Measurements from ENCODE around the gene TMEM114. TPM values are rescaled to one million over a fixed set of nuclear protein-coding genes. Genes with fewer than 3 reads are reported as not detected.

The TMEM114 gene
- total RNA-seq, 1 experiment from 2014 or later = not detected

GRCh38 chr16:8611886-8612600, 21.7 kb upstream of the TMEM114 start:
- TF ChIP-seq, protein P1, sequence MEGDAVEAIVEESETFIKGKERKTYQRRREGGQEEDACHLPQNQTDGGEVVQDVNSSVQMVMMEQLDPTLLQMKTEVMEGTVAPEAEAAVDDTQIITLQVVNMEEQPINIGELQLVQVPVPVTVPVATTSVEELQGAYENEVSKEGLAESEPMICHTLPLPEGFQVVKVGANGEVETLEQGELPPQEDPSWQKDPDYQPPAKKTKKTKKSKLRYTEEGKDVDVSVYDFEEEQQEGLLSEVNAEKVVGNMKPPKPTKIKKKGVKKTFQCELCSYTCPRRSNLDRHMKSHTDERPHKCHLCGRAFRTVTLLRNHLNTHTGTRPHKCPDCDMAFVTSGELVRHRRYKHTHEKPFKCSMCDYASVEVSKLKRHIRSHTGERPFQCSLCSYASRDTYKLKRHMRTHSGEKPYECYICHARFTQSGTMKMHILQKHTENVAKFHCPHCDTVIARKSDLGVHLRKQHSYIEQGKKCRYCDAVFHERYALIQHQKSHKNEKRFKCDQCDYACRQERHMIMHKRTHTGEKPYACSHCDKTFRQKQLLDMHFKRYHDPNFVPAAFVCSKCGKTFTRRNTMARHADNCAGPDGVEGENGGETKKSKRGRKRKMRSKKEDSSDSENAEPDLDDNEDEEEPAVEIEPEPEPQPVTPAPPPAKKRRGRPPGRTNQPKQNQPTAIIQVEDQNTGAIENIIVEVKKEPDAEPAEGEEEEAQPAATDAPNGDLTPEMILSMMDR (conservative IDR thresholded peaks at IDR 0.05) = no peak
- no peak for TF ChIP-seq EZH2 (IDR thresholded peaks at IDR 0.05; ENCODE audit: low read depth)
- DNase-seq = no peak
- no peaks in the 10 kb centered on the region for H3K9me2 ChIP-seq (ENCODE audit: insufficient read depth)
- H3K36me3 ChIP-seq (ENCODE audit: low read depth) = no peaks in the 10 kb centered on the region
- CTCF ChIA-PET = no interaction called here
- no peaks in the 10 kb centered on the region for H3F3A ChIP-seq (ENCODE audit: insufficient read depth, low read depth)
- no peak overlapping the region for H2AFZ ChIP-seq
- no peaks in the 10 kb centered on the region for H4K20me1 ChIP-seq (ENCODE audit: insufficient read depth)
- H3K27me3 ChIP-seq (ENCODE audit: insufficient read depth, low read depth) = peaks cover 75% of the 10 kb centered on the region
- no peak overlapping the region for H3K4me2 ChIP-seq
- BruUV-seq (replicated peaks) = no TSS peak
- H3K27ac ChIP-seq = no peak overlapping the region
- H3K79me2 ChIP-seq (ENCODE audit: low read depth) = no peaks in the 10 kb centered on the region
- no peaks in the 10 kb centered on the region for H3K9me3 ChIP-seq (ENCODE audit: insufficient read depth, low read depth)
- no peaks in the 10 kb centered on the region for H3K4me1 ChIP-seq (replicated peaks; ENCODE audit: insufficient read depth)
- intact Hi-C loops (cut with micrococcal nuclease; ENCODE audit: unreplicated experiment) = no loop called here
- POLR2A ChIA-PET (ENCODE audit: unreplicated experiment) = no interaction called here
- no peak overlapping the region for H3K4me3 ChIP-seq

DNA sequence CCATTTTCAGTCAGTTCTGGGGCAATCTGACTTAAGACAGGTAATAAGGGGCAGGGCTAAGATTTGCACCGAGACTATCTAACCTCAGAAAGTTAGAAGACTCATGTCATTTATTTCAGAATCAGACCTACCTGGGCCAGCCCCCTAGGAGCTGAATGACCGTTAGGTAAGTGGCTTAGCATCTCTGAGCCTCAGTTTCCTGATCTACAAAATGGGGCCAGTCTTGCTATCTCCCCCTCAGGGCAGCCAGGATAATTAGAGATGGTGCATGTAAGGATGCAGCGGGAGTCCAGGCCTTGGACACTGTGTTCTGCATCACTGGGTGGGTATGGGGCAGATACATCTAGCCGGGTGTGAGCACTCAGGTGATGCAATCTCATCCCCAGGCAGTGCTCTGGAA, 20.8 kb upstream of the TMEM114 start:
- no TSS peak for BruUV-seq (replicated peaks)
- no peaks in the 10 kb centered on the region for H3K4me1 ChIP-seq (replicated peaks; ENCODE audit: insufficient read depth)
- intact Hi-C loops (cut with micrococcal nuclease; ENCODE audit: unreplicated experiment) = no loop called here
- CTCF ChIA-PET = no interaction called here
- peaks cover 81% of the 10 kb centered on the region for H3K27me3 ChIP-seq (ENCODE audit: insufficient read depth, low read depth)
- H3K79me2 ChIP-seq (ENCODE audit: low read depth) = no peaks in the 10 kb centered on the region
- TF ChIP-seq, protein P1 (conservative IDR thresholded peaks at IDR 0.05) = no peak
- no peak for TF ChIP-seq EZH2 (IDR thresholded peaks at IDR 0.05; ENCODE audit: low read depth)
- H3K4me3 ChIP-seq = no peak overlapping the region
- H2AFZ ChIP-seq = no peak overlapping the region
- POLR2A ChIA-PET (ENCODE audit: unreplicated experiment) = no interaction called here
- no peak for DNase-seq
- H3K9me2 ChIP-seq (ENCODE audit: insufficient read depth) = no peaks in the 10 kb centered on the region
- H4K20me1 ChIP-seq (ENCODE audit: insufficient read depth) = no peaks in the 10 kb centered on the region
- no peaks in the 10 kb centered on the region for H3K36me3 ChIP-seq (ENCODE audit: low read depth)
- H3K27ac ChIP-seq = no peak overlapping the region
- no peak overlapping the region for H3K4me2 ChIP-seq
- H3F3A ChIP-seq (ENCODE audit: insufficient read depth, low read depth) = no peaks in the 10 kb centered on the region
- no peaks in the 10 kb centered on the region for H3K9me3 ChIP-seq (ENCODE audit: insufficient read depth, low read depth)

DNA sequence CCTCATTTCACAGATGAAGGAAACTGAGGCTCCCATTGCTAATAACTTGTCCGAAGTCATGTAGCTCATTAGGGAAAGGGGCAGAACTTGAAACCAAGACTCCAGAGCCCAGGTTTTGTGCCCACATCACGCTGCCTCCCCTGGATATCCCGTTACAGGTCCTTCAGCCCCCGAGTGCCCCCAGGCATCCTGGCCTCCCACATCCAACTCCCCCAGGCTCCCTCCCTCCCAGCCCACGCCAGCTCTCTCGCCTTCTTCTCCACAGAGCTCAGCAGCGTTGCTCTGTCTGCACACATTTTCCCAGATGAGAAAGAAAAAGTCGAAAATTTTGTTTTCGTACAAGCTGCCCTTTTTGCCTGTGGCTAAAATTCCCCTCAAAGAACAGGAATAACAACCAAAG, 16.9 kb upstream of the TMEM114 start:
- Histone ChIP-seq H3K27ac (no peak overlapping the region), H3F3A (ENCODE audit: insufficient read depth, low read depth) (no peaks in the 10 kb centered on the region), H3K4me1 (replicated peaks; ENCODE audit: insufficient read depth) (no peaks in the 10 kb centered on the region), H3K4me2 (no peak overlapping the region), H2AFZ (no peak overlapping the region), H3K79me2 (ENCODE audit: low read depth) (no peaks in the 10 kb centered on the region), H3K27me3 (ENCODE audit: insufficient read depth, low read depth) (peaks cover 81% of the 10 kb centered on the region), H3K4me3 (no peak overlapping the region), H3K36me3 (ENCODE audit: low read depth) (no peaks in the 10 kb centered on the region), H3K9me3 (ENCODE audit: insufficient read depth, low read depth) (no peaks in the 10 kb centered on the region), H4K20me1 (ENCODE audit: insufficient read depth) (no peaks in the 10 kb centered on the region), H3K9me2 (ENCODE audit: insufficient read depth) (no peaks in the 10 kb centered on the region)
- no peak for DNase-seq
- ChIA-PET POLR2A (ENCODE audit: unreplicated experiment) (no interaction called here), CTCF (no interaction called here)
- no TSS peak for BruUV-seq (replicated peaks)
- TF ChIP-seq, protein P1 (conservative IDR thresholded peaks at IDR 0.05) = no peak
- TF ChIP-seq EZH2 (IDR thresholded peaks at IDR 0.05; ENCODE audit: low read depth) = no peak
- intact Hi-C loops (cut with micrococcal nuclease; ENCODE audit: unreplicated experiment) = no loop called here
